Activated effector memory CD4-positive, alpha-beta T cell treated with anti-CD3 and anti-CD28 coated beads, Interleukin-2, amount 50 U/mL, for 16 hours (primary cell): Measurements from ENCODE around the gene HP.
"Not testable (repeated sequence)": the region's sequence is repeated elsewhere in the genome, so short reads cannot be mapped to it uniquely, and the experiment has no call there.

ENCODE experiments used
- DNase-seq: peaks from one replicate; pipeline ENCODE4 v3.0.0-alpha.2; 2020

HP gene

DNA sequence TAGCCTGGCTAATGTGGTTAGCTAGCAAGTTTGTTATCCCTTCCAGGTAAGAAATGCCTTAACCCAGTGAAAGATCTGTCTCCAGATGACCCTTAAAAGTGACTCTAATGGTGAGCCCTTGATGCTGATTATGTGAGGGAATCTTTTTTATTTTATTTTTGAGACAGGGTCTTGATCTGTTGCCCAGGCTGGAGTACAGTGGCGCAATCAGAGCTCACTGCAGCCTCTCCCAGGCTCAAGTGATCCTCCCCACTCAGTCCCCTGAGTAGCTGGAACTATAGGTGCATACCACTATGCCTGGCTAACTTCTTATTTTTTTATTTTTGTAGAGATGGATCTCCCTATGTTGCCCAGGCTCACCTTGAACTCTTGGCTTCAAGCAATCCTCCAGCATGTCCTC is 10.8 kb upstream of the HP start:
- DNase-seq, result no peak

GRCh38 chr16:72044296-72044695 is 10.0 kb upstream of the HP start:
- no peak for DNase-seq

DNA sequence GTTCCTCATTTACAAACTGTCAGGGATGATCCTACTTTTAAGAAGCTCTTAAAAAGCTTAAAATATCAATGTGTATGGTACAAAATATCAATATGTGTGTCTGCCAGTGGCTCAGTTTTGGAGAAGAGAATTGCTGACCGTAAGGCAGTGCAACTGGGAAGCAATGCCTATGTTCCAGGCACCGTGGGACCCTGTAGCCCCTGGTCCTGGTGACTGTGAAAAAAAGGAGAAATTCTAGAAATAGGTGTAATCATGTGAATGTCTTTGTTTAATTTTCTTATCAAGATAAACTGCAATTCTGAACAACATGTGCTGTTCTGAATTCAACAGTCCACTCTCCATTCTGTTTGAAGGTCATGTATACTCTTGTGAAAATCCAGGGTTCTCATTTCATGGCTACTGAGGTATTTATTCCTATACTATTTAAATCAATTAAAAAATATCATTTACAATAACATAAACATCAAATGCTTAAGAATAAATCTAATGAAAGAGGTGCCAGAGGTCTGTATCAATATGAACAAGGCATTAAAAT is 9.4 kb upstream of the HP start:
- DNase-seq, result no peak

- DNase-seq, result no peak
Measured at GRCh38 chr16:72049110-72049509, 5.2 kb upstream of the HP start.

DNA sequence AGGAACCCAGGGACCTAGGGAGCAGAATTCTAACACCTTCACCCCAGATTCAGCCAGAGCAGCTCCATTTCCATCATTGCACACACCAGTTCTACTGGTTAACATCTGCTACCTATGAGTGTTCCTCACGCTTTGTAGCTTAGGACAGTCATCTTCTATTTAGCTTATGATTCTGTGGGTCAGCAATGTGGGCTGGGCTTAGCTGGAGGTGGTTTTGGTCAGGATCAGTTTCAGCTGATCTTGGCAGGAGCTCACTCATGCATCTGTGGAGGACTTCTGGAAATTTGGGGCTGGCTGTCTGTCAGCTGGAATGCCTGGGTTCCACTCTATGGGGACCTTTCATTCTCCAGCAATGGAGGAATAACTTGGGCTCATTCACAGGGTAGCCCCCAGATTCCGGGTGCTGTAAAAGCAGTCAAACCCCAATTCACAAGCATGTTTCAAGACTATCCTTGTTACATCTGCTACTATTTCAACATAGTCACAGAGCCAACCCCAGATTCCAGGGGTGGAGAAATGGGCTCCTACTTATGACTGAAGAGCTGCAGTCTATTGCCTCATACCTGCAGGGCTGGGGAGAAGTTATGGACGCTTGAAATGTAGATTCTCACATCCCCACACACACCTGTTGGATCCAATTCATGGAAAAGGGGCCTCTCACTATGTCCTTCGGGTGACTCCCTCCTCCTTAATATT is 3.4 kb upstream of the HP start:
- no peak for DNase-seq

DNA sequence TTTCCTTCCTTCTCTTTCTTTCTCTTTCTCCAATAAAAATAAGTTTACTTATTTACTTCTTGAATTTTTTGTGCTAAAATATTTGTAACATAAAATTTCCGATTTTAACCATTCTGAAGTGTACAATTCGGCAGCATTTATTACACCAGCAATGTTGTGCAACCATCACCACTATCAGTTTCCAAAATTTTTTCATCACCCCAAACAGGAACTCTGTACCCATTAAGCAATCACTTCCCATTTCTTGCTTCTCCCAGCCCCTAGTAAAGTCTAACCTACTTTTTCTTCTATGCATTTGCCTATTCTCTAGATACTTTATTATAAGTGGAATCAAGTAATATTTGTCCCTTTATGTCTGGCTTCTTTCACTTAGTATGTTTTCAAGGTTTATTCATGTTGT is 2.5 kb upstream of the HP start:
- no peak for DNase-seq

- DNase-seq, result no peak
Measured at GRCh38 chr16:72055911-72056310, 1.6 kb downstream of the HP start.

- DNase-seq, result not testable (repeated sequence)
Measured at GRCh38 chr16:72057313-72057712, 3.0 kb downstream of the HP start.

DNA sequence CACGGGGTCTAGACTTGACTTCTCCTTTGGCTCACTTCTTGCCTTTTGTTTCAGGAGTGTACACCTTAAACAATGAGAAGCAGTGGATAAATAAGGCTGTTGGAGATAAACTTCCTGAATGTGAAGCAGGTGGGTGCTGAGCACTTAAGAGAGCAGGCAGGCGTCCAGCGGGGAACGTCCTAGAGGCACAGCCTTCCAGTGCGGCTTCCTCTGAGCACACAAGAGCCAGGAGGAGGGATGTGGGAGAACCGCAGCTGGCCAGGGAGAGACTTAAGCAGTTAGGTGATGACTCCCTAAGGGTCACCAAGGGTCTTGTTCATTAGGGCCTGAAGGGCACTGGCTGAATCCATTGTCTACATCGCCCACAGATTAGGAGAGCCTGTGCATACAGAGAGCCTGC is 4.8 kb downstream of the HP start:
- not testable (repeated sequence) for DNase-seq

- DNase-seq, result no peak
Measured at GRCh38 chr16:72060405-72060804, 6.1 kb downstream of the HP start.

DNA sequence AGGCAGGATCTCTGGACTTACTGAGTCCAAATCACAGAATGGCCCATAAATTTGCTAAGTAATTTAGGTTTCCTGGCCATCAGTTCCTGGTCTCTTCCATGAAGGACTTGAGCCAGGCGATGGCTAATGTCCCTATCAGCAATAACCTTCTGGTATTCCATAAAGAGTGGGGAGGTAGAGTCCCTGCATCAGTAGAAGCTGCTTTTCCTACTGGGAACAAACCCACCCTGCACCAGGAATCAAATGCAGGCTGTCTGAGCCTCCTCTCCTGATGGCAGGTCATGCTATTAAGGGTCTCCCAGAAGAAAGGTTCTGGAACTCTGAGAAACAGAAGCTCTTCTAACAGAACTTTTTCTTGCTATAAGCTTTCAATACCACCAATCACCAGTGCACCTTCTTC is 7.3 kb downstream of the HP start:
- no peak for DNase-seq

- DNase-seq, result no peak
Measured at GRCh38 chr16:72064361-72064894, 10.1 kb downstream of the HP start.

DNA sequence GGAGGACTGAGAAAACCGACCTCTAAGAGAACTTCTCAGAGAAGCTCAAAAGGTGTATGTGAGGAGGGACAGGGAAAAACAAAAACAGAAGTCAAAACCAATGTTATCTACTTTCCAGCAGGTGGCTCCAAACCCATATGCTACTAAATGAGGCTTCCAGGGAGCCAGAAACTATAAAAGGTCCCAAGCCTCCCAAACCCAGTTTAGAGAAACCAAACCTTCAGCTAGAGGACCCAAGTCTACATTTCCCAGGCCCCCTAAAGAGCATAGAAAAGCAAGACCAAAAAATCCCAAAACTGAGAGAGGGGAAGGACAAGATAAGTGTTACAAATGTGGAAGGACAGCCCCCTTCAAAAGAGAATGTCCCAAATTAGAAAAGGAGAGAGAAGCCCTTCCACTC is 12.4 kb downstream of the HP start:
- no peak for DNase-seq

- DNase-seq, result no peak
Measured at GRCh38 chr16:72068930-72069329, 14.6 kb downstream of the HP start.

DNA sequence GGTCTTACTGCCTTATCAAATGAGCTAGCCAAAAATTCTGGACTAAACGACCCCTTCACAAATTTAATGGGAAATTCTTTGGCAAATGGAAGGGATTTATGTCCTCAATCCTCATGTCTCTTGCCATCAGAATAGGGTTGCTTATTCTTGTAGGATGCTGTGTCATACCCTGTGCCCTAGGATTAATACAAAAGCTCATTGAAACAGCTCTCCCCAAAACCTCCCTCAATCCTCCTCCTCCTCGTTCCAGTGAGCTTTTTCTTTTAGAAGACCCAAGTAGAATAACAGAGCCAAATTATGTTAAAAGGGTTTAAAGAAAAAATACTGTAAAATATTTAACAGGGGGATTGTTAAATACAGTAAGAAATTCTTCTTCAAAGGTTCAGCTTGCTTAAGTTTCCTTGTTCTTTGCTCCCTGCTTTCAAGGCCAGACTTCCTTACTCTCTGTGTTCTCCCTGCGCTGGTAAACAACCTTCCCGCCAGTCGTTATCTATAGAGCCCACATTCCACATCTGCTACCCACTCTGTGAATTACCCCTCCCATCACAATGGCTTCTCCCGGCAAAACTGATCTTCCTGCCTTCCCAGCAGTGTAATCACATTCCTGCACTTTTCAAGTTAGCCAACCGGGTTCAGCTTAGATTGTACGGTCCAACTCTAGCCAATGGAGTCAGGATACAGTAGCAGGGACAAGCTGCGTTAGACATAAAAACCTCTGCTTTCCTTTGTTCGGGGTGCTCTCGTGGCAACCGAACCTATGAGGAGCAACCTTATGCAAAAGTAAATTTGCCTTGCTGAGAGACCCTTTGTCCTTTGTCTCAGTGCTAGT is 18.4 kb downstream of the HP start:
- no peak for DNase-seq

DNA sequence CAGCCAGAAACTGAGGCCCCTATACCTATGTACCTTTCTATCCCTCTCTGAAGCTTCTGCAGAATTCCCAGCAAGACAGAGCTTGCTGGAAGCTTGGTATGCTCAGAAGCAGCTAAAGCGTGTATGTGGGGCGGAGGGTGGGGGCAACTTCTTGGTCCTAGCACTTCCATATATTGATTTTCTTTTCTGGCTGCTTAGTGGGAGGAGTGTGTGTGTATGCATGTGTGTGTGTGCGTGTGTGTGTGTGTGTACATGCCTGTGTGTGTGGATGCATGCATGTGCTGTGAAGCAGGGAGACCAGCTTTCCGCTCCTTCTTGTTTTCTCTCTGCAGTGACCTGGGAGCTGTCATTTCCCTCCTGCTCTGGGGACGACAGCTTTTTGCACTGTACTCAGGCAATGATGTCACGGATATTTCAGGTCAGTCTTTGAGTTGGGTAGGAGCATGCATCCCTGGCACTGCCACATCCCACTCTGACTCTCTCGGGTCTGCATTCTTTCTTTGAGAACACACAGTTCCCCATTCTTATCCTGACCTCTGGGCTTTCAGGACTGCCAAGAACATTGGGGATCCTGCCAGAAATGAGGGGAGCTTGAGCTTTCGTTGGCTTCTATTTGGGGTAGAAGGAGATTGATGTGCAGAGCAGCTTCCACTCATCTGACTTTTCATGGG is 19.4 kb downstream of the HP start:
- DNase-seq, result no peak

GRCh38 chr16:72075067-72075466 is 20.8 kb downstream of the HP start:
- not testable (repeated sequence) for DNase-seq

DNA sequence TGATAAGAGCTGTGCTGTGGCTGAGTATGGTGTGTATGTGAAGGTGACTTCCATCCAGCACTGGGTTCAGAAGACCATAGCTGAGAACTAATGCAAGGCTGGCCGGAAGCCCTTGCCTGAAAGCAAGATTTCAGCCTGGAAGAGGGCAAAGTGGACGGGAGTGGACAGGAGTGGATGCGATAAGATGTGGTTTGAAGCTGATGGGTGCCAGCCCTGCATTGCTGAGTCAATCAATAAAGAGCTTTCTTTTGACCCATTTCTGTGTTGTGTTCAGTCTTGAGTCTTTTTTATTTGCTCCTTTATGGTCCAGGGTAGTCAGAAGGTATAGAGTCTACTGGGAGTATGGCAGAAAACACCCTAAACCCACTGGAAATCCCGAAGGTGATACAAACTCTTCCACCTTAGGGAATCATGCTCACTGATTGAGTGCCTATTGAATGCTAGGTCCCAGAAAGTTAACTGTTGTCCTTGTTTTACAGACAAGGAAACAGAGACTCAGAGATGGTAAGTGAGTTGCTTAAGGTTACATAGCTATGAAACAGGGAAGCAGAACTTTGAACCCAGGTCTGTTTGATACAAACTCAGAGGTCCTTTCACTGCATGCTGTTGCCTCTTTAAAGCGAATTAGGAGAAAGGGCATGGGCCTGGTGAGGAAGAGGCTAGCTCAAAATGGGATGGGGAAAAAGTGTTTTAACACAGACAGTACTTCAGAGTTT is 22.8 kb downstream of the HP start:
- not testable (repeated sequence) for DNase-seq

GRCh38 chr16:72083778-72084404 is 29.6 kb downstream of the HP start:
- DNase-seq, result no peak

DNA sequence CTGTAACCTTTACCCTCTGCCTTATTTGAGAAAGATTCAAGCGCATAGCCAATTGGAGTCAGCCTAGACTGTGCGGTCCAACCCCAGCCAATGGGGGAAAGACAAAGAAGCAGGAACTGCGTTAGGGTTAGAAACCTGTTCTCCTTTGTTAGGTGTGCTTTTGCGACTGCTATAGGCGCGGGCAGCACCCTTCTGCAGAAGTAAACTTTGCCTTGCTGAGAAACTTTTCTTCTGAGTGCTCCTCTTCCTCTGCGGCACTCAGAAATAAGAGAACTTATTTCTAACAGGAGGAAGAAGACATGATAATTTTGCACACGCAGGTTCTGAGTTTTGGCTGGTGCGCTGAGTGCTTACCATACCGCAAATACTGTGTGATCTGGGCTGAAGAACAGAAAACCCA is 30.1 kb downstream of the HP start:
- DNase-seq, result no peak

- no peak for DNase-seq
Measured at GRCh38 chr16:72085002-72085401, 30.7 kb downstream of the HP start.

DNA sequence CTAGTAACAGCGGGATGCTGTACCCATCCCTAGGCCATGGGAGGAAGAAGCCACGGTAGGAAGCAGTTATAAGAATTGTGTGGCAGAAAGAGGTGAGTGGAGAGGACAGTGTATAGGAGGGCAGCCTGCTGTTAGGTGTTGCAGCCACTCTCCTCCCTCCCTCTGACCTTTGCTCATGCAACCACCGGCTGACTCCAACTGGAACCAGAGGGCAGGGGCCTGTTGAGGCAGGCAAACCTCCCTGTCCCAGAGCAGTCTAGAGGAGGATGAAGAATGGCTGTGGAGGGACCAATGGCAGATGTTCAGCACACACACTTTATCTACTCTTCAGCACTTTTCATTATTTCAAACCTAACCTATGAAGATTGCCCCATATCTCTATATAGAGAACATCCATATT is 36.9 kb downstream of the HP start:
- DNase-seq, result no peak
